GM19238 (cell line): ENCODE results near the gene MCTP2.

ENCODE experiments used
- DNase-seq: peaks from one replicate; pipeline ENCODE4 v3.0.0; 2011; ENCODE audit warnings: low spot score; ENCODE audit not compliant: insufficient read length

MCTP2 gene

DNA sequence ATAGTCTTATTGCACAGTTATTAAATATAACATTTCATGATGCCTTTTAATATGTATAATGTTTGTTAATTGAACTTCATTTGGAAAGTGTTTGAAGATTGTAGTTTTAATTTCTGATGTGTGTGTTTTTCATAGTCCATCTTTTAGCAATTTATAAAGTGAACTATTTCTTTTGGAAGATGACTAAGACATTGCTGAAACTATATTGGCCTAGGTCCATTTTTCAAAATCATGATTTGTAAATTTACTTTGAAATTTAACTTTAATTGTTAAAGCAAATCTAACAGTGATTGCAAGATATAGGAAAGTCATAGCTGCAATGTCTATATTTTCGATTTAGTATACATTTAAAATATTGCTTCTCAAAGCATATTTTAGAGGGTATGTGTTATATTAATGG is 30.8 kb downstream of the MCTP2 start:
- DNase-seq: no peak

DNA sequence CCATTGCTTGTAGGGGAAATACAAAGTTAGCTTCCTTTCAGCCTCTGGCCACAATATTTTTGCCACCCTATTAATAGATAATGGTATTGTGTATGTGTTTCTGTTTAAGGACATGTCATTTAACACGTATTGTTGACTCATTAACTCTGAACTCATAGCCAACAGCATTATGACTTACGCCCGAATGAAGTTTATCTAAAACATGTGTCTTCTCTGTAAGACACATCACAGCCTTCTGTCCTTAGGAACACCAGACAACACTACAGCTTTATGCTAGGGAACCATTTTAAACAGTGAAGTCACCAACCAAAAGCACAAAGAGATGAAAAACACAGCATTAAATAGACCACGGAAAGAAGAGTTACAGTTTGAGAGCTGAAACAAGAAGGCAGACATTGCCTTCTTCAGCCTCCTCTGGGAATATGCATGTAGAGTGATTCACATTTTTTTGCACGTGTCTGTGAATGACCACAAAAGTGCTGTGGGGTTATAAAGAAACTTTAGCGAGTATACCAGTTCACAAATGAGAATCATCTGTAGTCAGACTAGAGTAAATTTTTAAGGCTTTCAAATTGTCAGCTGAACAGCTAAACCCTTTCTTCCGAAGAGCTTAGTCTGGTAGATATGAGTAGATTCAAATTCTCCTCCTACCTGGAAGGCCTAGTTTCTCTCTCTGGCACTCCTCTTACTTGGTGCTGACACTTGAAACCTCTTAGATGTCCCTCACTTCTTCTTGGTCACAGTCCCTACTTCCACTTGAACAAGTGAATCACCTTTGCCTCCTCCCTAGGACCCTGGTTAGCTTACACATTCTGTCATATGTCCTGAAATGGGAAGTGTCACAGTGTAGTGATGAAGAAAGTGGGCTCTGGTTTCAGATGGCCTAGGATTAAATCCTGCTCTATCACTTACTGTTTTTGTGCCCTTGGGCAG is 32.2 kb downstream of the MCTP2 start:
- no peak for DNase-seq

DNA sequence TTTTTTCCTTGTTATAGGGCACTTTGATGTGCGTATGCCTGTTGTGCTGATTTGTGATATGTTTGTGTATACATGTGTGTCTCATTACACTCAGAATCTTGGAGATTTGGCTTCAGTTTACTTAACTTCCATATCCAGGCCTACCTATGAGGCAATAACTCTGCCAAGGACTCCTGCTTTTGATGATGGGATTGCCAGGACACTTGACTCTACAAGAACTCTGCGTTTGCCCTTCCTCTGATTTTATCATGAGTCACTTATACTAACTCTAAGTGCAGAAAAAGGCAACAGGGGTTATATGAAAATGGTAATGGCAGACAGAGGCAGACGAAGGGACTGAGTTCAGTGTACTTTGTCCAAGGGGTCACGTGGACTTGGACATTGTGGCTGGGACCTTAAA is 33.6 kb downstream of the MCTP2 start:
- no peak for DNase-seq

DNA sequence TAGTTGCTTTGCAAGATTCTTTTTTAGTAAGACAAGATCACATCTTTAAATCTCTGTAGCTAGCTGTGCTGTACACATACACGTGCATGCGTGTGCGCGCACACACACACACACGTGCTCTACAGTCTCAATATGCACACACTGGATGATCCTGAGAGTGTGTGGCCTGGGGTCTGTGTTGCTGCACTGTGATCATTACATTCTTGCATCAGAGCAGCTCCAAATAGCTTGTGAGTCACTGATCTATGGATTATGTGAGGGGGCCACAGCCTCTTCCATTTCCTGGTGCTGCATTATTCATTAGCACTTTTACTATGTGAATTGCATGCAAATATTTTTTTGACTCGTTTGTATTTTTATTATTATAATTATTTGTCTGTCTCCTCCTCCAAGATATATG is 34.6 kb downstream of the MCTP2 start:
- no peak for DNase-seq

DNA sequence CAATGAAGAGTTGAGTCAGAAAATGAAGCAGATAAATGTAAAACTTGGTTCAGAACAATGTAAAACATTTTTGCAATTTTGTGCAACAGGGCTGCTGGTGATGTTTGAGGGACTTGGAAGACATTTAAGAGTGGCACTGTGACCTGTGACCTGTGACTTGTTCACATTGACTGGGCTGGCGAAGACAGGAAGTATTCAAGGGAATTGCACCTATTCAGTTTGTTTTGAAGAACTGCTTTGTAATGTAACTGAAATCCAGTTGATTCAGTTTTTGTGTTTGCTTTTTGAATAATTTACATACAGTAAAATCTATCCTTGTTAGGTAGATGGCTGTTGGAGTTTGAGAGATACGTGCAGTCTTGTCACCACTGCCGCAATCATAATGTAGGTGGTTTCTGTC is 35.4 kb downstream of the MCTP2 start:
- DNase-seq: no peak

DNA sequence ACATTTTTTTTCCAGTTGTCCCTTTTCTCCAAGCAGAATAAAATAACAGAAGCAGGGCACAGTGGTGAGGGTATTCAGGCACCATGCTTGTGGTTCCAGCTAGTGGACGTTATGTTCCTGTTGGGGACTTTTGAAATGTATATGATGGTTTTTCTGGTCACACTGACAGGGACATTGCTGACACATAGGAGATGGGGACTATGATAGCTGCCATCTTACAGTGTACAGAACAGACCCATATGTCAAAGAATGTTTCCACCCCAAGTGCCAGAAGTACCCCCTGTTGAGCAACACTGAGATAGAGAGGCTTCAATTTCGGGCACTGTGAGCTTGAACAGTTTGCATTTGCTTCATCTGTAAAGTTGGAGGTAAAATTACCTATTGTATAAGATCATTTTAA is 38.6 kb downstream of the MCTP2 start:
- DNase-seq: no peak

DNA sequence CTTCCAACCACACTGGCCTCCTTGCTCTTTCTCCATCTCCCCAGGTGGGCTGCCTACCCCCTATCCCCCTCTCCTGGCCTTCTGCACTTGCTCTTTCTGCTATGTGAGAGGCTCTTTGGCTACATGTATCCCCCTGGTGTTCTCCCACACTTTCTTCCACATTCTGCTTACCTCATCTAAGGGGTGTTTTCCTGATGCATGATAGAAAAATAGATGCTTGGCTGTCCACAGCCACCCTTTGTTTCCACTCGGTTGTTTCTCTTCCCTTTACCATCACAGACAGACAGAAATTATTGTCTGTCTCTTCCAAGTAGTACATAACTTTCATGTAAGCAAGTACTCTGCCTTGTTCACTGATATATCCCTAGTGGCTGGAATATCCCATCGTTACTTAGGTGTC is 39.2 kb downstream of the MCTP2 start:
- DNase-seq: no peak

DNA sequence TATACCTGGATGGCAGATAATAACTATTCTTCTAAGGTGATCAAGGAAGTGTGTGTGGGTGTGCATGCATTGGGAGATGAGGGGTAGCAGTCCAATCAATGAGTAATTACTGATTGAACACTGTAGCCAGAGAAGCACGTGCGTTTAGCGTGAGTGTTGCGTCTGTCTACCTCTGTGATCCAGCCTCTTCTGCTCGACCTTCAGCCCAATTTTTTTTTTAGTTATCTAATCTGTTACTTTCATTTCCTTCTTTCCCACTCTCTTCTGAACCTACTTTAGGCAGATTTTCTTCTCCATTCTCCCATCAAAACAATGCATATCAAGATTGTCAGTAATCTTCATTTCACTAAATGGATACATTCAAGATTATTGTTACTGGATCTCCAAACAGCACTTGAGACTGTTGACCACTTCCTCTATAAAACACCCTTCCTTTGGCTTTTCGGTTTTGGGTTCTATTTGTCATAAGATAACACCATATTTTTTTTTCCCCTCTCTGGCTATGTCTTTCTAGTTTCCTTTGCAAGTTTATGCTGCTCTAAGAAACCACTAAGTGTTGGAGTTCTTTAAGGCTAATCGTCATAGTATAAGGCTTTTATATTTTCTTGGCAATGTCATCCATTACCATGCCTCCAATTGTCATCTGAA is 41.0 kb downstream of the MCTP2 start:
- no peak for DNase-seq

DNA sequence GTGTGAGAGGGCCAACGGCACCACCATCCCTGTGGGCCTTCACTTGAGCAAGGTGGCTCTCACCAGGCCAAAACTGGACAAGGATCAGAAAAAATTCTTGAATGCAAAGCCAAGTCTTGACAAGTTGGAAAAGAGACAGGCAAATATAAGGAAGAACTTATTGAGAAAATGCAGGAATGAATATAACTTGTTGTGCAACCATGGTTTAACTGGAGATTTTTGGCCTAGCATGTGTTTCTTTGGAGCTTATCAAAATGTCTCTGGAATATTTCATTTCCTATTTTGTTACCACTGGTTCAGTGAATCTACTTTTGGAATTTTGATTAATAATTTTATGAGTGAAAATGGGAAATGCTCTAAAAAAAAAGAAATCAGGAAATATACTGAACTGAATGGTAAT is 42.5 kb downstream of the MCTP2 start:
- DNase-seq: no peak

DNA sequence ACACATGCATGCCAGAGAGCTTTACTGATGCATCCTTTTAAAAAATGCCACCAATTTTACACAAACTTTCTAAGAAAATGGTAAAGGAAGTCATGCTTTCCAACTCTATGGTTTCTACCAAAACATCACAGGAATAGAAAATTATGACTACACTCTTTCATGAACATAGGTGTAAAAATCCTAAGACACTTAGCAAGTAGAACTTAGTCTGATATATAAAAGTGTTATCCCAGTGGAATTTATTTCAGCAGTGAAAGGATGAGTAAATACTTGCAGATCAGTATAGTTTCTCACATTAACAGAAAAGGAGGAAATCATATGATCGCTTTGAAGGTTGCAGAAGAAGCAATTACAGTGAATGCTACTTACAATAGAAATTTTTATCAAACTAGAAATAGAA is 43.4 kb downstream of the MCTP2 start:
- no peak for DNase-seq

DNA sequence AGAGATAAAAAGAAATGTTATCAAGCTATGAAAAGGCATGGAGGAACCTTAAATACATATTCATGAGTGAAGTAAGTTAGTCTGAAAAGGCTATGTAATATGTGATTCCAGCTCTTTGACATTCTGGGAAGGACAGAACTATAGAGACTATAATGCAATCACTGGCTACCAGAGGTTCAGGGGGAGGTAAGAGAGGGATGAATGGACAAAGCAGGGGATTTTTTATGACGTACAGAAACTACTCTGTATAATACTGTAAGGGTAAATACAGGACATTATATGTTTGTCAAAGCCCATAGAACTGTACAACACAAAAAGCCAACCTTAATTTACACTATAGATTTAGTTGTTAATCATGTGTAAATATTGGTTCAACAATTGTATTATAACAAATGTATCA is 46.1 kb downstream of the MCTP2 start:
- no peak for DNase-seq

DNA sequence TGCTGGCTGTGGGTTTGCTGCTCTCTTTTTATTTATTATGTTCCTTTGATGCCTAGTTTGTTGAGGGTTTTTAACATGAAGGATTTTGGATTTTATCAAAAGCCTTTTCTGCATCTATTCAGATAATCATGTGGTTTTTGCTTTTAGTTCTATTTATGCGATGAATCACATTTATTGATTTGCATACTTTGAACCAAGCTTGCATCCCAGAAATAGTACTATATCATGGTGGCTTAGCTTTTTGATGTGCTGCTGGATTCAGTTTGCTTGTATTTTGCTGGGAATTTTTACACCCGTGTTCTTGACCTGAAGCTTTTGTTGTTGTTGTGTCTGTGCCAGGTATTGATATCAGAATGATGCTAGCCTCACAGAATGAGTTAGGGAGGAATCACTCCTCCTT is 48.4 kb downstream of the MCTP2 start:
- DNase-seq: no peak

DNA sequence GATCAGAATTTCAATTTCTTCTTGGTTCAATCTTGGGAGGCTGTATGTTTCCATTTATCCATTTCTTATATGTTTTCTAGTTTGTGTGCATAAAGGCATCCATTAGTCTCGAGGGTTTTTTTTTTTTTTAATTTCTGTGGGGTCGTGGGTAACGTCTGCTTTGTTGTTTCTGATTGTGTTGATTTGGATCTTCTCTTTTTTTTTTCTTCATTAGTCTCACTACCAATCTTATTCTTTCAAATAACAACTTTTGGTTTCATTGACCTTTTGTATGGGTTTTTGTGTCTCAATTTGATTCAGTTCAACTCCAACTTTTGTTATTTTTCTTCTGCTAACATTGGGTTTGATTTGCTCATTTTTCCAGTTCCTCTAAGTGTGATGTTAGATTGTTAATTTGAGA is 48.9 kb downstream of the MCTP2 start:
- no peak for DNase-seq

DNA sequence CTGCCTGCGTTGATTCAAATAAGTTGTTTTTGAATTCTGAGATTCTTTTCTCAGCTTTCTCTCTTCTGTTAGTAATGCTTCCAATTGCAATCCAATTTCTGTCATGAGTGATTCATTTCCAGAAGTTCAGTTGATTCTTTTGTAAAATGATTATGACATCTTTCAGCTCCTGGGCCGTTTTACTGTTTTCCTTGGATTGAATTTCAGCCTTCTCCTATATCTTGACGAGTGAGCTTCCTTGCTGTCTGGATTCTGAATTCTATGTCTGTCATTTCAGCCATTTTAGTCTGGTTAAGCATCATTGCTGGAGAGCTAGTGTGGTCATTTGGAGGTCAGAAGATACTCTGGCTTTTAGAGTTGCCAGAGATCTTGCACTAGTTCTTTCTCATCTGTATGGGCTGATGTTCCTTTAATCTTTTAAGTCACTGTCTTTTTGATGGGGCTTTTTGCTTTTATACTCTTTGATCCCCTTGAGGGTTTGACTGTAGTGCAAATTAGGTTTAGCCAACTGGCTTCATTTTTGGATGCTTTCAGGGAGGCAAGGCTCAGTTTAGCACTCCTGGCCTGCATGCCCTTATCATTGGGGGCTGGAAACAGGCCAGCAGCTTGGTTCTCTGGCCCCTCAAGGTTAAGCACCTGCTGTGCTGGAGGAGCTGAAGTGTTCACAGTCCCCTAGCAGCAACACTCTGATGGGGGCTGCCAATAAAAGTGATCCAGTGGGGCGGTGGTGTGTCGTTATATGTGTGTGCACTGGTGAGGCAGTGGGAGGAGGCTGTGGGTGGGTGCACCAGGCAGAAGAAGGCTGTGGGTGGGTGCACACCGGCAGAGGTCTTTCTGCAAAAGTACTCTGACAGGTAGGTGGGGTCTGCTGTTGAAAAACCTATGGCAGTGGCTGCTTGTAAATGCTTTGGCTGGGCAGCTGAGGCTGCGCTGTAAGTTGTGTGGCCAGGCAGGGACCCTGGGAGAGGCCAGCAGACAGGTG is 51.2 kb downstream of the MCTP2 start:
- no peak for DNase-seq

DNA sequence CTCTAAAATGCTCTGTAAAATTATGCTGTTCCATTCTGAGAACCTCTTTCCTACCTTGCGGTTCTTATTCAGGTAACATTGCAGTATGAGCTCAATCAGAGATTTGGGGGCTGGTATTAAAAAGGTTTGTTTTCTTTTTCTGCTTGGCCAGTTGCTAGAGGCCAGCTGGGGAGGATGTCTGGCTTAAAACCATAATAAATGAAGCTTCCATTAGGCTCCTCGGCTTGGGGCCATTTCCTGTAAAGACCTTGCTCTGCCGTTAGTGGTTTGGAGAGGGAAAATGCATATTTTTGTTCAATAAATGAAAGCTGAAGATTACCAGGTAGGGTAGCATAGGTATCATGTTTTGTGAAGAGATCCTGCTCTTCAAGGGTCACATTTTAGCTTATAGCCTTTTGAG is 55.2 kb downstream of the MCTP2 start:
- no peak for DNase-seq

DNA sequence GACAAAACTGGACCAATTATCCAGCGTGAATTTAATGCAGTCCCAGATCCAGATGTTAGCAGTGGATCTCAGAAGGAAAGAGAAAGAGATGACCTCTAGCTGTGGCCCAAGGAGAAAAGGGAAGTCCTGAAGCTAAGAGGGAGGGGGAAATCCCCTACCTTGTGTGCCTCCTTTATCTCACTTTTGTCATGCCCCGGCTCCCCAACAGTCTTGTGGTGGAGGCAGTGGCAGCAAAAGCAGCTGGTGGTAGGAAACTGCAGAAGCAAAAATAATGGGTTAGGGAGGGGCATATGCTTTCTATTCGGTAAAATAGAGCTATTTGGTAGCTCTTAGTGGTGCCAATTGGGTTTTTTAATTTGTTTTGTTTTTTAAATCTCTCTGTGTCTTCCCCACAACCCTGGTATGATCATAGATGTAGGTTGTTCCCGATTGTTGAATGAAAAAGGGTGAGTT is 56.5 kb downstream of the MCTP2 start:
- DNase-seq: peak; percentile 40

DNA sequence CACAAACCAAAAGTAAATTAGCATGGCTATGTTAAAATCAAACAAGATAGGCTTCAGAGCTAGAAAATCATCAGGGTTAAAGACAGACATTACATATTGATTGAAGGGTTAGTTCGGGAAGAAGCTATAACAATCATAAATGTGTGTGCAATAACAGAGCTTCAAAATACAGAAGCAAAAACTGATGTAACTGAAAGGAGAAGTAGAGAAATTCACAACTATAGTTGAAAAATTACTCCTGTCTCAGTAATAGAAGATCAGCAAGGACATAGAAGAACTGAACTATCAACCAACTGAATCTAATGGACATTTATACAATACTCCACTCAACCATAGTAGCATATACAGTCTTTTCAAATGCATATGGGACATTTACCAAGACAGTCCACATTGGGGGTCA is 59.4 kb downstream of the MCTP2 start:
- DNase-seq: no peak

DNA sequence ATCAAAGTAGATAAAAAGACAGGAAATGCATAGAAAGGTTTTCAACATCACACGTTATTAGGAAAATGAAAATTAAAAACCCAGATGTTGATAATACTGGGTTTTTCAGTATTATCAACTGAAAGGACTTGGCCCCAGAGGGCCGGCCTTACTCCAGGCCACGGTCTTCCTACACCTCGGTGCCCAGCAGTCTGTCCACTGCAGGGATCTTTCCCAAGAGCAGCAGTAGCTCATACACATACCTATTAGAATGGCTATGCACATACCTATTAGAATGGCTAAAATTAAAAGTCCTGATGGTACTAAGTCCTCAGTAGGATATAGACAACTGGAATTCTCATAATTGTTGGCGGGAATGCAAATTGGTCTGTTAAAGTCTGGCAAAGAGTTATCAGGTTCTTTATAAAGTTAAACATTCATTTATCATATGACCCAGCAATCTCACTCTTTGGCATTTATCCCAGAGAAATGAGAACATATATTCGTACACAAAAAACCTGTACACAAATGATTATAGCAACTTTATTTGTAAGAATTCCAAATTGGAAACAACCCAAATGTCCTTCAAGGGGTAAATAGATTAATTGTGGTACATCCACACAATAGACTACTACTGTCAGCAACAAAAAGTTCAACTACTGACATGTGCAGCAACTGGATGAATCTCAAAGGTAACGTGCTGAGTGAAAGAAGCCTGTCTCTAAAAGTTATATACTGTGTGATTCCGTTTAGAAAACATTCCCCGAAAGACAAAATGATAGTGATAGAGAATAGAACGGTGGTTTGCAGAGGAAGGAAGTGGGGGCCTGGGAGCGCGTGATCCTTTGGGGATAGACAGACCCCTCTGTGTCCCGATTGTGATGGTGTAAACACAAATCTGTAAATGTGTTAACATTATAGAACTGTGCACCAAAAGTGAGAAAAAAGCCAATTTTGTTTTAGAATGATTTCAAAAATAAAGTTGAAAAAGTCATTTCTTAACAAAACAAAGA is 62.3 kb downstream of the MCTP2 start:
- DNase-seq: no peak

DNA sequence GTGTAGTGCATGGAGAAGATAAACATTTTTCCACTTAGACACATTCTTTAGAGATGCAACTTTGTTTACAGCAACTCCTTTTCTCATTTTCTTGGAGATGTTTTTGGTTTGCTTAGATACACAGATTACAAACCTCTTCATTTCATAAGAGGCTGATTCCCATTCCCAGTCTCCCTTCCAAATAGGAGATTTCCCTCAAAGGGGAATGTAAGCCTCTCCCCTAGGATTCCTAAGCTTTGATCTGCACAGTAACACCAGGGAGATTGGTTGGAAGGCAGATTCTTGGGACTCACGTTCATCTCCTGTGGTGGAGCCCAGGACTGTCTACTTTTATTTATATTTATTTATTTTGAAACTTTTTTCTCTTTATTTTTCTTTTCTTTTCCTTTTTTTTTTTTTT is 63.2 kb downstream of the MCTP2 start:
- no peak for DNase-seq

DNA sequence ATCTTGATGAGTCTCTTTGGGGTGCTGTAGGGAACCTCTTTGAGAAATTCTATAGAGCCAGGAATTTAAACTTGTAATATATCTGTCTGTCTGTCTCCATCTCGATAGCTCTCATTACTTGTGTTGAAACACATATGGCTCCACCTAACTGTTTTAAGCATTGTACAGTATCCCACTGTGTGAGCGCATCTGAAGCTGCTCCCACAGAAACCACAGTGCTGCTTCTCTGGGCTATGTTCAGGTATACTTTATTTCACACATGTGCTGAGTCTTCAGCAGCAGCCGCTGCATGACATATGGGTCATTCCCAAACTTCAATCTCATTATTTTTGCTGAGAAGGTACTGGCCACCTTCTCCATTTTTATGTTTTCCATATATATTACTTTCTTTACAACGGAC is 63.9 kb downstream of the MCTP2 start:
- DNase-seq: no peak

DNA sequence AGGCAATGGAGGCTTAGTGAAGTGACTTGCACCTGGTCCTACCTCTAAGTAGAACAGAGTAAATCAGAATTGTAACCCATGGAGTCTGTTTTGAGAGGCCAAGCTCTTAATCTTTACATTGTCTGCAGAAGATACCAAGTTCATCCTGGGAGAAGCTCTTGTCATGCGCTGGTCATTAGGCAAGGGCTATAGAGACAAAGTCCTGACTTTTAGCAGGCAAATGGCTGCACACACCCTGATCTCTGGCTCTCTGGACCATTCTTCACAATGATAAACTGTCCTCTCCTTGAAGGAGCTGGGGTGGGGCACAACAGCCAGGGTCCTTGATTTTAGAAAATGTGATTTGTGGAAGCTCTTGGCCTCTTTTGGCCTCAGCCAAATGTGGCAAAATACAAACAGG is 65.4 kb downstream of the MCTP2 start:
- DNase-seq: no peak
